GM23338 (cell line): ENCODE measurements around the gene SYNE4. TPM values are rescaled to one million over a fixed set of nuclear protein-coding genes. Genes with fewer than 3 reads are reported as not detected.
A peak's percentile ranks its signal among the peaks of the same experiment; 100 is the strongest.

ENCODE experiments used
- ATAC-seq: fragments of 200-7000 bp; cut with Tn5 transposase; 3 replicates; pipeline ENCODE4 v1.9.1; 2020
- DNase-seq: peaks from one replicate; pipeline ENCODE4 v3.0.0-alpha.2; 2015; ENCODE audit warnings: low spot score
- H2AFZ ChIP-seq: fragments of 200-600 bp; sonication (generic); 2 replicates; pipeline ENCODE4 v1.8.0; 2016; ENCODE audit warnings: antibody characterized with exemption, mild to moderate bottlenecking, moderate library complexity
- H3F3A ChIP-seq: fragments of 200-600 bp; sonication (generic); replicated peaks from 2 replicates; pipeline ENCODE4 v1.8.0; 2017; ENCODE audit warnings: antibody characterized with exemption, mixed run types, low read depth
- H3K27ac ChIP-seq: fragments of 200-600 bp; sonication (generic); 2 replicates; pipeline ENCODE4 v1.6.1; 2016; ENCODE audit warnings: low read depth
- H3K27me3 ChIP-seq: fragments of 200-600 bp; sonication (generic); 2 replicates; pipeline ENCODE4 v1.8.0; 2016; ENCODE audit warnings: mild to moderate bottlenecking, mixed run types, moderate library complexity; ENCODE audit not compliant: insufficient read depth
- H3K36me3 ChIP-seq: fragments of 200-600 bp; sonication (generic); 2 replicates; pipeline ENCODE4 v1.8.0; 2016; ENCODE audit warnings: mild to moderate bottlenecking; ENCODE audit not compliant: insufficient read depth
- H3K4me1 ChIP-seq: fragments of 200-600 bp; sonication (generic); 2 replicates; pipeline ENCODE4 v1.8.0; 2016; ENCODE audit warnings: mild to moderate bottlenecking, moderate library complexity; ENCODE audit not compliant: insufficient read depth
- H3K4me2 ChIP-seq: fragments of 200-600 bp; sonication (generic); 2 replicates; pipeline ENCODE4 v1.7.1; 2017; ENCODE audit warnings: mixed run types
- H3K4me3 ChIP-seq: fragments of 200-600 bp; sonication (generic); 2 replicates; pipeline ENCODE4 v1.6.1; 2016; ENCODE audit warnings: mixed run types
- H3K79me2 ChIP-seq: fragments of 200-600 bp; sonication (generic); replicated peaks from 2 replicates; pipeline ENCODE4 v1.8.0; 2017; ENCODE audit warnings: mild to moderate bottlenecking; ENCODE audit not compliant: insufficient read depth
- H3K9me2 ChIP-seq: fragments of 200-600 bp; sonication (generic); 2 replicates; pipeline ENCODE4 v1.8.0; 2017; ENCODE audit not compliant: insufficient read depth
- H4K20me1 ChIP-seq: fragments of 200-600 bp; sonication (generic); replicated peaks from 2 replicates; pipeline ENCODE4 v1.8.0; 2017; ENCODE audit warnings: mild to moderate bottlenecking; ENCODE audit not compliant: insufficient read depth
- H3K27ac Mint-ChIP-seq: 2 replicates; pipeline ENCODE4 v1.8.0; 2020; ENCODE audit warnings: inconsistent platforms, mild to moderate bottlenecking, moderate library complexity, mixed read lengths
- H3K27me3 Mint-ChIP-seq: 3 replicates; pipeline ENCODE4 v1.8.0; 2022; ENCODE audit warnings: low read depth, mild to moderate bottlenecking, moderate library complexity, mixed read lengths, inconsistent platforms; ENCODE audit not compliant: insufficient read depth, poor library complexity
- H3K36me3 Mint-ChIP-seq: 3 replicates; pipeline ENCODE4 v1.8.0; 2021; ENCODE audit warnings: low read depth, mild to moderate bottlenecking, inconsistent platforms, moderate library complexity, mixed read lengths
- H3K4me1 Mint-ChIP-seq: 3 replicates; pipeline ENCODE4 v1.8.0; 2020; ENCODE audit warnings: mild to moderate bottlenecking, inconsistent platforms, mixed read lengths
- H3K4me3 Mint-ChIP-seq: 3 replicates; pipeline ENCODE4 v1.8.0; 2021; ENCODE audit warnings: moderate library complexity, mild to moderate bottlenecking, inconsistent platforms, mixed read lengths
- H3K9me3 Mint-ChIP-seq: 3 replicates; pipeline ENCODE4 v1.8.0; 2020; ENCODE audit warnings: moderate library complexity, mild to moderate bottlenecking, inconsistent platforms, mixed read lengths
- CREB1 ChIP-seq: fragments of 250-450 bp; sonication (Bioruptor Pico); IDR thresholded peaks from 2 replicates; pipeline ENCODE4 v1.5.0; 2020; ENCODE audit warnings: low read depth, mild to moderate bottlenecking, moderate library complexity
- CTCF ChIP-seq, 2 experiments: fragments of 200-600 bp in 1 of 2; sonication (generic) in 1 of 2; conservative IDR thresholded peaks; 2 replicates each; pipeline versions ENCODE4 v1.5.1 to v1.6.1; 2016 to 2017; ENCODE audit warnings: antibody characterized with exemption in 2 of 2, low read depth in 2 of 2, mild to moderate bottlenecking in 2 of 2, moderate library complexity in 1 of 2
- NANOG ChIP-seq: IDR thresholded peaks from 2 replicates; pipeline ENCODE4 v1.6.1; 2016; ENCODE audit warnings: antibody characterized with exemption, borderline replicate concordance
- POLR2AphosphoS5 ChIP-seq: IDR thresholded peaks from 2 replicates; pipeline ENCODE4 v1.6.1; 2016; ENCODE audit warnings: antibody characterized with exemption, low read depth
- REST ChIP-seq: IDR thresholded peaks from one replicate; pipeline ENCODE4 v1.6.1; 2018; ENCODE audit warnings: antibody characterized with exemption; ENCODE audit not compliant: unreplicated experiment
- STAT1 ChIP-seq: IDR thresholded peaks from one replicate; pipeline ENCODE4 v1.6.1; 2016; ENCODE audit warnings: antibody characterized with exemption; ENCODE audit not compliant: unreplicated experiment
- ZNF331 ChIP-seq: fragments of 250-450 bp; sonication (Bioruptor Pico); IDR thresholded peaks from 2 replicates; pipeline ENCODE4 v1.5.0; 2020; ENCODE audit warnings: low read depth, mild to moderate bottlenecking, moderate library complexity
- ZNF462 ChIP-seq: fragments of 250-450 bp; sonication (Bioruptor Pico); IDR thresholded peaks from 2 replicates; pipeline ENCODE4 v1.5.0; 2020; ENCODE audit warnings: mild to moderate bottlenecking, moderate library complexity
- polyA plus RNA-seq: library from polyadenylated mRNA; unstranded; fragments of >200 nt; fragmentation: Nextera tagmentation; extraction: Ambion mirVana; gene quantifications from 2 replicates; pipeline ENCODE4 v1.2.1, GENCODE V29; 2016
- total RNA-seq: library from RNA; depleted of rRNA; stranded (reverse); fragments of >200 nt; shearing (Covaris generic); gene quantifications from 2 replicates; pipeline ENCODE4 v1.2.3, GENCODE V29; 2014

Gene SYNE4
- total and polyA plus RNA-seq, 2 experiments from 2014 or later: 26.1 to 49.8 TPM

GRCh38 chr19:36051236-36051635 lies 42.6 kb upstream of the SYNE4 start:
- Histone ChIP-seq H3K4me1 (peaks cover 19% of the 10 kb centered on the region; the same call in 1 of the 2 replicates), H3K79me2 (peaks cover 19% of the 10 kb centered on the region), H3K4me3 (no peak overlapping the region), H3K27me3 (no peaks in the 10 kb centered on the region), H3K9me2 (no peaks in the 10 kb centered on the region), H3F3A (0 out of 2 replicates have a peak, but pooled peaks cover 5% of the 10 kb centered on the region), H3K27ac (no peak overlapping the region), H4K20me1 (peaks cover 10% of the 10 kb centered on the region), H3K4me2 (no peak overlapping the region), H3K36me3 (no peaks in the 10 kb centered on the region; the same call in 1 of the 2 replicates), H2AFZ (no peak overlapping the region)
- peak; percentile 89 for DNase-seq
- no peaks in the 10 kb centered on the region for H3K36me3 Mint-ChIP-seq
- H3K27ac Mint-ChIP-seq: 0 out of 2 replicates have a peak overlapping the region, but pooled peaks have one; percentile 2
- ATAC-seq: peak; percentile 31
- H3K4me3 Mint-ChIP-seq: peak overlapping the region; percentile 26; the same call in 1 of the 3 replicates
- TF ChIP-seq ZNF331 (CRISPR knock-in tag): no peak
- TF ChIP-seq ZNF462 (CRISPR knock-in tag): no peak
- TF ChIP-seq STAT1: no peak
- no peak for TF ChIP-seq REST
- no peak for TF ChIP-seq POLR2AphosphoS5
- TF ChIP-seq CREB1 (CRISPR knock-in tag): peak; percentile 47; the same call in 1 of the 2 replicates
- TF ChIP-seq NANOG: no peak
- peak; percentile 79 to 97 for TF ChIP-seq CTCF (conservative IDR thresholded peaks at IDR 0.05; ENCODE audit: low read depth in 2 of 2)
- H3K27me3 Mint-ChIP-seq: peaks cover 17% of the 10 kb centered on the region
- H3K4me1 Mint-ChIP-seq: peaks cover 22% of the 10 kb centered on the region
- no peaks in the 10 kb centered on the region; the same call in 2 of the 3 replicates for H3K9me3 Mint-ChIP-seq
